HG03108 (cell line): ENCODE measurements around the gene FGD4.
"Not testable (repeated sequence)": the region's sequence is repeated elsewhere in the genome, so short reads cannot be mapped to it uniquely, and the experiment has no call there.

Experiments used
- ATAC-seq: cut with Tn5 transposase; IDR thresholded peaks from one replicate; pipeline ENCODE4 v1.9.1; 2021; ENCODE audit warnings: moderate library complexity; ENCODE audit not compliant: unreplicated experiment

Gene FGD4

GRCh38 chr12:32551058-32551457 lies 151.7 kb downstream of the FGD4 start:
- no peak for ATAC-seq

GRCh38 chr12:32558903-32559302 lies 159.5 kb downstream of the FGD4 start:
- peak; percentile 93 for ATAC-seq

- peak; percentile 10 for ATAC-seq
Observed at GRCh38 chr12:32559434-32559833, 160.1 kb downstream of the FGD4 start.

- ATAC-seq, result no peak
Observed at GRCh38 chr12:32560520-32560919, 161.2 kb downstream of the FGD4 start.

GRCh38 chr12:32561931-32562341 lies 162.6 kb downstream of the FGD4 start:
- no peak for ATAC-seq

- ATAC-seq, result not testable (repeated sequence)
Observed at GRCh38 chr12:32562413-32562812, 163.1 kb downstream of the FGD4 start.

- ATAC-seq, result no peak
Observed at GRCh38 chr12:32566663-32567295, 167.4 kb downstream of the FGD4 start.

- no peak for ATAC-seq
Observed at GRCh38 chr12:32567296-32567674, 167.9 kb downstream of the FGD4 start.

- no peak for ATAC-seq
Observed at GRCh38 chr12:32568228-32568627, 168.9 kb downstream of the FGD4 start.

- no peak for ATAC-seq
Observed at GRCh38 chr12:32569259-32569658, 169.9 kb downstream of the FGD4 start.

GRCh38 chr12:32574585-32574984 lies 175.2 kb downstream of the FGD4 start:
- no peak for ATAC-seq

- ATAC-seq, result no peak
Observed at GRCh38 chr12:32577328-32577727, 178.0 kb downstream of the FGD4 start.

GRCh38 chr12:32583534-32583933 lies 184.2 kb downstream of the FGD4 start:
- ATAC-seq, result no peak

GRCh38 chr12:32585680-32586079 lies 186.3 kb downstream of the FGD4 start:
- ATAC-seq, result no peak

- no peak for ATAC-seq
Observed at GRCh38 chr12:32586390-32586789, 187.0 kb downstream of the FGD4 start.

GRCh38 chr12:32587581-32588495 lies 188.5 kb downstream of the FGD4 start:
- ATAC-seq, result no peak

- no peak for ATAC-seq
Observed at GRCh38 chr12:32588604-32589003, 189.2 kb downstream of the FGD4 start.

GRCh38 chr12:32589165-32589865 lies 190.0 kb downstream of the FGD4 start:
- ATAC-seq, result peak; percentile 73

- ATAC-seq, result no peak
Observed at GRCh38 chr12:32595251-32595650, 195.9 kb downstream of the FGD4 start.

GRCh38 chr12:32596030-32596429 lies 196.7 kb downstream of the FGD4 start:
- ATAC-seq, result no peak

GRCh38 chr12:32598688-32599087 lies 199.3 kb downstream of the FGD4 start:
- no peak for ATAC-seq

- ATAC-seq, result no peak
Observed at GRCh38 chr12:32600681-32601080, 201.3 kb downstream of the FGD4 start.
